Prostate gland (tissue), 2 donors: ENCODE data around the gene VSIG10L2.
A peak's percentile ranks its signal among the peaks of the same experiment; 100 is the strongest.

Experiments
- CTCF ChIP-seq, 4 experiments: fragments of 200-600 bp in 2 of 4; fragments of 450-650 bp in 2 of 4; sonication (generic) in 2 of 4; IDR thresholded peaks; 1 replicate in 3 of 4; 2 replicates in 1 of 4; pipeline ENCODE4 v1.5.1; 2016 to 2019; ENCODE audit warnings: antibody characterized with exemption in 4 of 4, mild to moderate bottlenecking in 2 of 4, moderate library complexity in 2 of 4
- POLR2A ChIP-seq: fragments of 450-650 bp; IDR thresholded peaks from one replicate; pipeline ENCODE4 v1.6.1; 2016; ENCODE audit warnings: antibody characterized with exemption, mild to moderate bottlenecking
- POLR2AphosphoS5 ChIP-seq: sonication (generic); formaldehyde crosslinking; IDR thresholded peaks from one replicate; pipeline ENCODE4 v1.6.1; 2017; ENCODE audit warnings: antibody characterized with exemption

- TF ChIP-seq CTCF (IDR thresholded peaks at IDR 0.05): no peak
- TF ChIP-seq POLR2A: no peak
- TF ChIP-seq POLR2AphosphoS5: peak; percentile 8
Observed at GRCh38 chr11:125950696-125951651, 5.1 kb downstream of the VSIG10L2 start.
